Spleen (tissue), 7 donors: ENCODE measurements around the gene FADS2.

ENCODE experiments used
- CTCF ChIP-seq, 11 experiments: fragments of 200-600 bp in 7 of 11; fragments of 450-650 bp in 4 of 11; sonication (generic) in 4 of 11; IDR thresholded peaks in 8 of 11; conservative IDR thresholded peaks in 3 of 11; 1 replicate in 7 of 11; 2 replicates in 4 of 11; pipeline versions ENCODE4 v1.4.0 to v1.8.0; 2016 to 2021; ENCODE audit warnings: antibody characterized with exemption in 11 of 11, inconsistent platforms in 4 of 11, mild to moderate bottlenecking in 1 of 11
- POLR2AphosphoS5 ChIP-seq, 3 donors: sonication (generic); formaldehyde crosslinking; IDR thresholded peaks; one replicate each; pipeline ENCODE4 v1.5.1; 2017; ENCODE audit warnings: antibody characterized with exemption in 3 of 3
- donor health status: DM: no; HTN: no; CAD: no; lungs with moderate emphysema.
- donor health status: DM: no; HTN: no; CAD: no.
- donor health status: DM: no; HTN: no; CAD: no.

- no peak for TF ChIP-seq CTCF (IDR thresholded peaks at IDR 0.05 in 8 of 11, conservative IDR thresholded peaks at IDR 0.05 in 3 of 11)
- no peak for TF ChIP-seq POLR2AphosphoS5 (IDR thresholded peaks at IDR 0.05)
Observed at GRCh38 chr11:61826930-61827570, 1.1 kb upstream of the FADS2 start.
